Tibial nerve (tissue), 3 donors: ENCODE data around the gene DLG1.

ENCODE experiments used
- CTCF ChIP-seq, 5 experiments: fragments of 200-600 bp in 3 of 5; fragments of 450-650 bp in 2 of 5; sonication (generic) in 3 of 5; IDR thresholded peaks; one replicate each; pipeline ENCODE4 v1.5.1; 2016 to 2019; ENCODE audit warnings: antibody characterized with exemption in 5 of 5, mild to moderate bottlenecking in 3 of 5, moderate library complexity in 2 of 5
- POLR2A ChIP-seq, 2 donors: fragments of 450-650 bp; IDR thresholded peaks; one replicate each; pipeline ENCODE4 v1.6.1; 2017; ENCODE audit warnings: antibody characterized with exemption in 2 of 2, mild to moderate bottlenecking in 2 of 2, moderate library complexity in 2 of 2

GRCh38 chr3:197258168-197258755, 40.1 kb downstream of the DLG1 start:
- no peak for TF ChIP-seq POLR2A (IDR thresholded peaks at IDR 0.05)
- TF ChIP-seq CTCF (IDR thresholded peaks at IDR 0.05): no peak
